DMS 273 treated with DMSO at 0.1 percent for 48 hours (cell line): ENCODE data around the gene ZNF326.
"Not testable (repeated sequence)": the region's sequence is repeated elsewhere in the genome, so short reads cannot be mapped to it uniquely, and the experiment has no call there.

Experiments used
- DNase-seq: peaks from one replicate; lab custom pipeline; 2025; lab: John Stamatoyannopoulos, UW

Gene ZNF326

GRCh38 chr1:89965193-89965768 is 29.6 kb upstream of the ZNF326 start:
- DNase-seq = peak; percentile 29

GRCh38 chr1:89966656-89967055 is 28.3 kb upstream of the ZNF326 start:
- DNase-seq = no peak

- DNase-seq = no peak
These were observed 23.3 kb upstream of the ZNF326 start for GRCh38 chr1:89971600-89971999.

- DNase-seq = no peak
These were observed 22.9 kb upstream of the ZNF326 start for GRCh38 chr1:89972024-89972423.

GRCh38 chr1:89973471-89974127 is 21.3 kb upstream of the ZNF326 start:
- no peak for DNase-seq

GRCh38 chr1:89974256-89974655 is 20.7 kb upstream of the ZNF326 start:
- no peak for DNase-seq

GRCh38 chr1:89974696-89975470 is 20.0 kb upstream of the ZNF326 start:
- no peak for DNase-seq

- DNase-seq = no peak
These were observed 19.3 kb upstream of the ZNF326 start for GRCh38 chr1:89975540-89976125.

GRCh38 chr1:89978755-89979154 is 16.2 kb upstream of the ZNF326 start:
- no peak for DNase-seq

GRCh38 chr1:89980605-89981004 is 14.3 kb upstream of the ZNF326 start:
- DNase-seq = no peak

- DNase-seq = not testable (repeated sequence)
These were observed 12.1 kb upstream of the ZNF326 start for GRCh38 chr1:89982846-89983245.

- DNase-seq = not testable (repeated sequence)
These were observed 10.3 kb upstream of the ZNF326 start for GRCh38 chr1:89984564-89985116.

GRCh38 chr1:89986020-89986419 is 8.9 kb upstream of the ZNF326 start:
- DNase-seq = peak; percentile 14

GRCh38 chr1:89987159-89987819 is 7.6 kb upstream of the ZNF326 start:
- DNase-seq = peak; percentile 61

GRCh38 chr1:89989099-89989498 is 5.8 kb upstream of the ZNF326 start:
- no peak for DNase-seq

GRCh38 chr1:89989799-89990198 is 5.1 kb upstream of the ZNF326 start:
- peak; percentile 91 for DNase-seq

- peak; percentile 11 for DNase-seq
These were observed 3.7 kb upstream of the ZNF326 start for GRCh38 chr1:89990976-89991831.

GRCh38 chr1:89993541-89993940 is 1.4 kb upstream of the ZNF326 start:
- DNase-seq = no peak

- DNase-seq = no peak
These were observed 592 bp upstream of the ZNF326 start for GRCh38 chr1:89994231-89994804.

- no peak for DNase-seq
These were observed 914 bp downstream of the ZNF326 start for GRCh38 chr1:89995598-89996449.
